Suppressor macrophage (primary cell): Measurements from ENCODE around the gene COX6A1.
"Not testable (repeated sequence)": the region's sequence is repeated elsewhere in the genome, so short reads cannot be mapped to it uniquely, and the experiment has no call there.

Source experiments
- DNase-seq, 4 experiments: peaks; one replicate each; pipeline ENCODE4 v3.0.0-alpha.2; 2020 to 2022

Gene COX6A1

DNA sequence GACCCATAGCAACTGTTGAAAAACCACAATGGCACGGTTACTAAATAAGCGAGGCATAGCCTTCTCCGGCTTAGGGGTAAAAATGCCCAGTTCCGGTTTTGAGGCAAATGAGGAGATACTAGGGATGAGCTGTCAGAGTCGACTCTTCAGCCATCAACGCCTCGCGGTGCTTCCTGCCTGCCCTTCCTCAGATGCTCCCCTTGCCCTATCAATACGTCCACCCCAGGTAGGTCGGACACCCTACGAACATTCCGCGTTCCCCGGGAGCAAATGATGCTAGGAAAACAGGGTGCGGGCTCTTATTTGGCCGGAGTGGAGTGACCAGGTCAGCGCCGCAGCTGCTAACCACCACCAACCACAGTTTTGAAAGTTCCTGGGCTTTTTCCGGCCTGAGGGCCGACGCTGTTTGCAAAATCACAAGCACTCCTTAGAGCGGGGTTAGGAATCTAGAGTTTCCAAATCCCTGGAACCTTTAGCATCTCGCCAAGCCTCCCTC lies 30.5 kb downstream of the COX6A1 start:
- DNase-seq: peak; percentile 55 to 74 (median 68)

DNA sequence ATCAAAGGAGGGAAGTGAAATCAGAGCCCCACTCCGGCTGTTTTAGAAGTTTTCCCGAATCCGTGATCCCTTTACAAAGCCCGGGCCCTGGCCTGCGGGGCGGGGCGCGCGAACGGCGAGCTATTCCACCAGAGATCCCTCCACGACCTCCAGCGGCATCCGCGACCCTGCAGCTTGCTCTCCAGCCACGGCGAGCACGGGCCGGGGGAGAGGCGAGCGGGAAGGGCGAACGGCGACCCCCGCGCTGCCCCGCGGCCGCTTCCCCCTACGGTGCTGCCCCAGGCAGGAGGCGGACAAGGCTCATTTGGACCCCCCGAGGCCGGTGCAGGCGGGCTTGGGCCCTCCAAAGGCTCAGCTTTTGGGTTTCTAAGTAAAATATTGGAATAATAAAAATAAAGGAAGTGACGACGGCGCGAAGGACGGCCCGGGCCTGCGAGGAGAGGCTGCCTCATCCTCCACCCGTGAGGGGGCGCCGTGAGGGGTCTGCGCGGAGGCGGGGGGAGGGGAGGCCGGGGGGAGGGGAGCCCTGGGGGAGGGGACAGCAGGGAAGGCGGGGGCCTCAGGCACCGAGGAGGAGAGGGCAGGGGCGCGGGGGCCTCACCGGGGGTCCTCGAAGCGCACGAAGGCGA lies 31.0 kb downstream of the COX6A1 start:
- DNase-seq: peak; percentile 19 to 65 (median 46)

- DNase-seq: peak; percentile 98 to 99 (median 99)
Measured at GRCh38 chr12:120469450-120470149, 31.7 kb downstream of the COX6A1 start, which contains the start of gene SRSF9. Gene SRSF9, minus strand, starts transcription at chr12:120469748. Its CDS starts 139 bp downstream, at chr12:120469609.

GRCh38 chr12:120470150-120470784 lies 32.4 kb downstream of the COX6A1 start:
- peak in 1 of 4 experiments; percentile 26 for DNase-seq

DNA sequence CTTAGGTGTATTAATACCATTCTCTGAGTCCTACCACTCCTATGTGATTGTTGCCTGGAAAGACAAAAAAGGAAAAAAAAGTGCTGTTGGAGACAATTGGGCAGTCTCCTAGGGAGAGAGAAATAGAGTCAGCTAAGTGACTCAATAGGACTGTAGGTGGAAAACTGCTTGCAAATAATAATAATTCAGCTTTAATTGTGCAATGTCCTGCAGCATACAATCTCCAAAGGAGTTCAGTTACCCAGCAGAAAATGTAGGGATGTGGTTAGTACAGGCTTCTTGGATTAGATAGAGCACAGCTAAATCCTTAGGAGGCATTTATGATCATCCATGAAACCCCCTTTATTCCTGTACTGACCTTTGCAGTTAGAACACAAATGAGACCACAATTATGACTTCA lies 34.6 kb downstream of the COX6A1 start:
- peak; percentile 18 to 72 (median 43) for DNase-seq

DNA sequence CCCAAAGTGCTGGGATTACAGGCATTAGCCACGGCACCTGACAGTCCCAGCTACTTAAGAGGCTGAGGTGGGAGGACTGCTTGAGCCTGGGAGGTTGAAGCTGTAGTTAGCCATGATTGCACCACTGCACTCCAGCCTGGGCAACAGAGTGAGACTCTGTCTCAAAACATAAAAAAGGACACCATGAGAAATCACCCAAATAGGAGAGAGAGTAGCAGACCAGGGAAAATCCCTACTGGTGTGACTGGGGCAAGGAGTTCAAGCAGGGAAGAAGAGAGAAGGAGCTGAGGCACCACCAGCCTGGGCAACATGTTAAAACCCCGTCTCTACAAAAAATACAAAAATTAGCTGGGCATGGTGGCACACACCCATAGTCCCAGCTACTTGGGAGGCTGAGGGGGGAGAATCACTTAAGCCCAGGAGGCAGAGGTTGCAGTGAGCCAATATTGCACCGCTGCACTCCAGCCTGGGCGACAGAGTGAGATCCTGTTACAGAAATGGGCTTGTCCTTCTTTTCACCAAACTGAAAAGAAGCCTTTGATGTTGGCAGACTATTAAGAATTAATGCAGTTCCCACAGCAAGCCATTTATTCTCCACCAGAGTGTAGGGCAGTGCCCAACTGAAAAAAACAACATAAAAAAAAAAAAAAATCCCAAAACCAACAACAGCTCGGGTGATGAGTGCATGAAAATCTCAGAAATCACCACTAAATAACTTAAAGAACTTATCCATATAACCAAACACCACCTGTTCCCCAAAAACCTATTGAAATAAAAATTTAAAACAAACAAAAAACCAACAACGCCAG lies 36.1 kb downstream of the COX6A1 start:
- peak in 2 of 4 experiments; percentile 16 to 27 for DNase-seq

- DNase-seq: peak; percentile 83 to 94 (median 88)
Measured at GRCh38 chr12:120474616-120474960, 36.7 kb downstream of the COX6A1 start.

GRCh38 chr12:120475643-120476042 lies 37.7 kb downstream of the COX6A1 start:
- no peak for DNase-seq

DNA sequence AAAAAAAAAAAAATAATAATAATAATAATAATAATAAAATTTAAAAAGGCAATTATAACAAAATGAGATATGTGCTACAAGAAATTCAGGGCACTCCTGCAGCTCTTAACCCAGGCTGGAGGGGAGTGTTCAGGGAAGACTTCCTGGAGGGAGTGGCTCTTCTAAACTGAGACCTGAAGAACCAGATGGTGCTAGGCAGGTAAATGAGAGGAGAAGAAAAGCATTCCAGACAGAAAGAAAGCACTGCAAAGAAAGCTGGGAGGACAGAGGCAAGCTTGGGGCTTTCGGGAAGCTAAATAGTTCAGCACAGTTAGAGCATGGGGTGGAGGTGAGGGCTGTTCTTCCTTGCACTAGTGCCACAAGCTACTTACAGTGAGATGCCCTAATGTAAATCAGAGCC lies 41.5 kb downstream of the COX6A1 start:
- DNase-seq: no peak

DNA sequence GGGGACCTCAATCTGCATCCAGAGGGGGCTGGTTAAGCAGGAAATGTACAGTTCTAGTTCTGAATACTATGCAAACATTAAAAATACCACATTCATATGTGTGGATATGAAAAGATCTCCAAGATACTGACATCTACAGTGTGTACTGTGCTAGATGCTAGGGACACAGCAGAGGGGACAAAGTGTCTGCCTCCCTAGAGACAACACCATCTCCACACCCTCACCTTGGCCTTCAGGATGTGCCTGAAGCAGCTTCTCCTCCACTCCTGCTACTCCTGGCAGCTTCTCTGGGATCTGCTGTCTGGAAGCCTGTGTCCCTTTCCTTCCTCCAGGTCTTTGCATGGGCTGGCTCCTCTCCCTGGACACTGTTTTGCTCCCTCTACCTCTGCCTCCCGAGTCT lies 42.3 kb downstream of the COX6A1 start:
- DNase-seq: no peak

GRCh38 chr12:120481022-120481767 lies 43.3 kb downstream of the COX6A1 start:
- no peak for DNase-seq

GRCh38 chr12:120483621-120484020 lies 45.7 kb downstream of the COX6A1 start:
- DNase-seq: peak in 3 of 4 experiments; percentile 46 to 65 (median 55)

DNA sequence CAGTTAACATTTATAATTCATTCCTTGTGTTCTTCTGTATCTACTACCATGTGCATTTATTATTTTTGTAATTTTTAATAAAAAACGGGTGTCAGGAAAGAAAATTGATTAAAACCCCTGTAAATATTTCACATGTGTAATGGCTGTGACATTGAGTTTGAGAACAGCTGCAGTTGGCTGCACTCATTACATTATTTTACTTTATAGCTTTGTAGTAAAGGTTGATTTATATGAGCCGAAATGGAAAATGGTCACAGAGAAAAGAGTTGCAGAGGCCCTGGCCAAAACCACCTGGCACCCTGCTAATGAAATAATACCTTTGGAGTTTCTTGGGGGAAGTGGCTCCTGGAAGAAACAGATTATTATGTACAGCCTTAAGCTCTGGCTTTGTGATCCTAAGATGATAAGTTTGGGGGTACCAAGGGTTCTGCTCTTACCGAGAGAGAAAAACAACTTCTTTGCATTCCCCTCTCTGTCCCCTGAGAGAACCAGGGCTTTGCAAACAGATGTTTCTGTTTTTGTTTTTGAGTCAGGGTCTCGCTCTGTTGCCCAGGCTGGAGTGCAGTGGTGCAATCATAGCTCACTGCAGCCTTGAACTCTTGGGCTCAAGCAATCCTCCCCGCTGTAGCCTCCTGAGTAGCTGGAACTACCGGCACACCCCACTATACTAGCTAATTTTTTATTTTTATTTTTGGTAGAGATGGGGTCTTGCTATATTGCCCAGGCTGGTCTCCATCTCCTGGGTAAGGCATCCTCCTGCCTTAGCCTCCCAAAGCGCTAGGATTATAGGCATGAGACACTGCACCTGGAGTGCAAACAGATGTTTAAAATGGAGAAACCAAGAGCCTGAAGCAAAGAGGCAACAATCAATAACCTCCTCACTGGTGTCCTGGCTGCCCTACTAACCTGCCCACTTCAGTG lies 48.3 kb downstream of the COX6A1 start:
- no peak for DNase-seq

DNA sequence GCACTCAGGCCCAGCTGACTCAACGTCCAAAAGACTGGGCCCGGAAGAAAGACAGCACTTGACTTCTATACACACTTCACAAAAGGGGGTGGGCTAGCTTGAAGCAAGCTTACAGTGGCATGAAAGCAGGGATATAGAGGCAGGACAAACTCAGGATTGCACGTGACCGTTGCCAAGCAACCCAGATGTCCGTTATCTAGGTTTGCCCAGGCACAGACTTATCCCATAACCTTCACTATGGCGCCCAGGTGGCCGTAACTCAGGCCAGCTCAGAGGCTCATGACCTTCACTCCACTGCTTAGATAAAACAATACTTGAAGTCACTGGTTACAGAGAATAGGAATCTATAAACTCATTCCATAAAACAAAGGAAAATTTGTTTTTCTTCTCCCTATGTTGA lies 49.6 kb downstream of the COX6A1 start:
- not testable (repeated sequence) for DNase-seq

DNA sequence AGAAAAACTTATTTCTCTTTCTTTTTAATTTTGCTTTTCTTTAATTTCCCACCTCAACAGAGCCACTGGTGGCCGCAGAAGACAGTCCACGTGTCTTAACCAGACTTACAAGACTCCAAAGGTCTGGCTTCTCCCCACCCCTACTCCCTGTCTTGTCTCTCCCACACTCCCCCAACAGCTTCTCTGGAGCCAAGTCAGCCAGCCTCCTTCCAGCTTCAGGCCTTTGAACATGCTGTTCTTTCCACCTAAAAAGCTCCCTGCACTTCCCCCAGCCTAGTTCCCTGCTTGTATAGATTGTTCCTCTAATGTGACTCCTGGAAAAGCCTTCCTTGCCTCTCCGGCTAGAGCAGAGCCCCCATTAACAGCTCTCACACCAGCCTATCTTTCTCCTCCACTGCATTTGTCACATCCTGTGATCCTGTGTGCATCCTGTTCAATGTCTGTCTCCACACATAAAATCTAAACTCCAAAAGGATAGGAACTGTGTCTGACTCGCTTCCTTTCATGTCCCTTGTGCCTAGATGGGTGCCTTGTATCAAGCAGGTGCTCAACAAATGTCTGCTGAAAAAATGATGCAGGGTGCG lies 50.2 kb downstream of the COX6A1 start:
- no peak for DNase-seq

GRCh38 chr12:120489018-120489417 lies 51.1 kb downstream of the COX6A1 start:
- DNase-seq: peak in 2 of 4 experiments; percentile 13 to 31

DNA sequence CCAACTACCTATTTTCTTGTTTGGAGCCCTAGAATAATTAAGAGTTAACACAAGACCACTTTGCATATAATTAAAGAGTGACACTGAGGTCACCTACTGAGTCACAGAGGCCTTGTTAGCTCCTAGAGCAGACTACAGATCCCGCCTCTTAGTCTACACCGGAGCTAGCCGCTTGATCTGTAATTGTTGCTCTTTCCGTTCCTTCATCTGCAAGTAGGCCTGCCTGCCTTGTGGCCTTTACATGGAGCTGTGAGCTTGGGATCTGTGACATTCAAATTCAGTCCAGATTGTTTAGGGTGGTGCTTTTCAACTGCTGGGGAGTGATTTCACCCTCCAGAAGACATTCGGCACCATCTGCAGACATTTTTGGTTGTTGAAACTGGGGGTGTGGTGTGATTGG lies 52.4 kb downstream of the COX6A1 start:
- no peak for DNase-seq
